Hepatocyte (in vitro differentiated cells): Measurements from ENCODE around the gene DUOX1. TPM values are rescaled to one million over a fixed set of nuclear protein-coding genes. Genes with fewer than 3 reads are reported as not detected.

Experiments
- DNase-seq: peaks from one replicate; pipeline ENCODE4 v3.0.0-alpha.2; 2016; ENCODE audit warnings: low spot score
- H2AFZ ChIP-seq: fragments of 200-600 bp; sonication (generic); 2 replicates; pipeline ENCODE4 v1.6.0; 2016; ENCODE audit warnings: antibody characterized with exemption, mild to moderate bottlenecking
- H3K27ac ChIP-seq: fragments of 200-600 bp; sonication (generic); 2 replicates; pipeline ENCODE4 v1.5.1; 2016; ENCODE audit warnings: mild to moderate bottlenecking
- H3K27me3 ChIP-seq: fragments of 200-600 bp; sonication (generic); 2 replicates; pipeline ENCODE4 v1.6.1; 2016
- H3K36me3 ChIP-seq: fragments of 200-600 bp; sonication (generic); replicated peaks from 2 replicates; pipeline ENCODE4 v1.5.1; 2016; ENCODE audit warnings: low read depth; ENCODE audit not compliant: insufficient read depth
- H3K4me1 ChIP-seq: fragments of 200-600 bp; sonication (generic); 2 replicates; pipeline ENCODE4 v1.5.1; 2016; ENCODE audit warnings: mild to moderate bottlenecking, moderate library complexity; ENCODE audit not compliant: insufficient read depth
- H3K4me2 ChIP-seq: fragments of 200-600 bp; sonication (generic); 2 replicates; pipeline ENCODE4 v1.6.0; 2016
- H3K4me3 ChIP-seq: fragments of 200-600 bp; sonication (generic); 2 replicates; pipeline ENCODE4 v1.5.1; 2016; ENCODE audit warnings: mild to moderate bottlenecking
- H3K79me2 ChIP-seq: fragments of 200-600 bp; sonication (generic); 2 replicates; pipeline ENCODE4 v1.6.0; 2017; ENCODE audit warnings: mild to moderate bottlenecking
- H3K9me2 ChIP-seq: fragments of 200-600 bp; sonication (generic); replicated peaks from 2 replicates; pipeline ENCODE4 v1.6.0; 2017; ENCODE audit warnings: mild to moderate bottlenecking; ENCODE audit not compliant: insufficient read depth
- H3K9me3 ChIP-seq: fragments of 200-600 bp; sonication (generic); 2 replicates; pipeline ENCODE4 v1.5.1; 2016; ENCODE audit warnings: low read depth, mild to moderate bottlenecking
- H4K20me1 ChIP-seq: fragments of 200-600 bp; sonication (generic); 2 replicates; pipeline ENCODE4 v1.6.0; 2016; ENCODE audit warnings: mild to moderate bottlenecking; ENCODE audit not compliant: insufficient read depth, poor library complexity, severe bottlenecking
- CTCF ChIP-seq: fragments of 200-600 bp; sonication (generic); IDR thresholded peaks from 2 replicates; pipeline ENCODE4 v1.5.1; 2016; ENCODE audit warnings: antibody characterized with exemption, mild to moderate bottlenecking; ENCODE audit not compliant: poor library complexity
- EZH2 ChIP-seq: fragments of 200-600 bp; sonication (generic); IDR thresholded peaks from 2 replicates; pipeline ENCODE4 v1.6.1; 2016; ENCODE audit warnings: antibody characterized with exemption, mild to moderate bottlenecking, borderline replicate concordance
- EZH2phosphoT487 ChIP-seq: fragments of 200-600 bp; sonication (generic); IDR thresholded peaks from one replicate; pipeline ENCODE4 v1.6.1; 2018; ENCODE audit warnings: antibody characterized with exemption, mild to moderate bottlenecking, low read depth, moderate library complexity; ENCODE audit not compliant: unreplicated experiment, severe bottlenecking
- WGBS: methylation state at CpG from one replicate; pipeline ENCODE4 v1.1.6; 2016; ENCODE audit warnings: low lambda C conversion rate; ENCODE audit errors: missing lambda C conversion rate; 5-methylcytosine and 5-hydroxymethylcytosine counted together
- polyA plus RNA-seq: library from polyadenylated mRNA; unstranded; fragments of >200 nt; fragmentation: Nextera tagmentation; extraction: Ambion mirVana; gene quantifications from 2 replicates; pipeline ENCODE4 v1.2.1, GENCODE V29; 2016
- total RNA-seq: library from RNA; depleted of rRNA; stranded (reverse); fragments of >200 nt; gene quantifications from 2 replicates; pipeline ENCODE4 v1.2.3, GENCODE V29; 2014

The DUOX1 gene
- total and polyA plus RNA-seq, 2 experiments from 2014 or later: 3.3 to 7.7 TPM

GRCh38 chr15:45094358-45094730 lies 35.5 kb upstream of the DUOX1 start:
- no peaks in the 10 kb centered on the region for H3K36me3 ChIP-seq

GRCh38 chr15:45095661-45096060 lies 34.1 kb upstream of the DUOX1 start:
- H3K79me2 ChIP-seq: no peaks in the 10 kb centered on the region
- H4K20me1 ChIP-seq: no peaks in the 10 kb centered on the region
- no peaks in the 10 kb centered on the region for H3K9me3 ChIP-seq
- 92% methylated on average over 11 of the region's 11 CpGs for WGBS
- H3K27ac ChIP-seq: no peak overlapping the region
- no peak overlapping the region for H2AFZ ChIP-seq
- peaks cover 4% of the 10 kb centered on the region for H3K4me1 ChIP-seq
- TF ChIP-seq EZH2 (no peak), CTCF (no peak), EZH2phosphoT487 (no peak)
- no peak overlapping the region for H3K4me3 ChIP-seq
- H3K27me3 ChIP-seq: no peaks in the 10 kb centered on the region
- H3K36me3 ChIP-seq: no peaks in the 10 kb centered on the region
- DNase-seq: no peak
- no peaks in the 10 kb centered on the region for H3K9me2 ChIP-seq
- no peak overlapping the region for H3K4me2 ChIP-seq

More at GRCh38 chr15:45094358-45094730, 35.5 kb upstream of the DUOX1 start:
- Histone ChIP-seq H3K4me3 (no peak overlapping the region), H3K79me2 (no peaks in the 10 kb centered on the region), H3K9me3 (no peaks in the 10 kb centered on the region), H3K27me3 (no peaks in the 10 kb centered on the region), H2AFZ (no peak overlapping the region), H3K4me2 (no peak overlapping the region), H3K27ac (no peak overlapping the region), H4K20me1 (no peaks in the 10 kb centered on the region), H3K4me1 (peaks cover 7% of the 10 kb centered on the region), H3K9me2 (no peaks in the 10 kb centered on the region)
- DNase-seq: peak; percentile 56
- TF ChIP-seq CTCF (no peak), EZH2phosphoT487 (no peak), EZH2 (no peak)
- 68% methylated on average over 3 of the region's 9 CpGs for WGBS

- no peak for DNase-seq
- no peaks in the 10 kb centered on the region for H3K79me2 ChIP-seq
- no peak for TF ChIP-seq EZH2
- no peak for TF ChIP-seq CTCF
- no peaks in the 10 kb centered on the region for H4K20me1 ChIP-seq
- H3K27ac ChIP-seq: no peak overlapping the region
- no peaks in the 10 kb centered on the region for H3K9me3 ChIP-seq
- H3K4me3 ChIP-seq: no peak overlapping the region
- no peaks in the 10 kb centered on the region for H3K4me1 ChIP-seq
- no peaks in the 10 kb centered on the region for H3K9me2 ChIP-seq
- no peak overlapping the region for H2AFZ ChIP-seq
- H3K36me3 ChIP-seq: no peaks in the 10 kb centered on the region
- H3K27me3 ChIP-seq: no peaks in the 10 kb centered on the region
- H3K4me2 ChIP-seq: no peak overlapping the region
- WGBS: 98% methylated on average over 7 of the region's 7 CpGs
Observed at GRCh38 chr15:45097466-45097865, 32.3 kb upstream of the DUOX1 start.
